ENCODE data around the gene OAF. TPM values are rescaled to one million over a fixed set of nuclear protein-coding genes. Genes with fewer than 3 reads are reported as not detected.

Gene OAF
- total RNA-seq, 1 experiment from 2014 or later, result 97.1 TPM

- Histone ChIP-seq H3K36me3 (ENCODE audit: low read depth, low read length) (no peaks in the 10 kb centered on the region), H3F3A (ENCODE audit: low read length, unreplicated experiment) (no peaks in the 10 kb centered on the region), H3K27me3 (ENCODE audit: low read length) (peaks cover 62% of the 10 kb centered on the region), H4K20me1 (ENCODE audit: low read length) (no peaks in the 10 kb centered on the region), H3K4me2 (ENCODE audit: low read length) (no peak overlapping the region), H3K9ac (ENCODE audit: low read length) (no peak overlapping the region), H3K4me1 (ENCODE audit: insufficient read depth, low read length) (peaks cover 16% of the 10 kb centered on the region), H3K9me2 (replicated peaks; ENCODE audit: low read length) (no peaks in the 10 kb centered on the region), H3K27ac (ENCODE audit: low read length) (no peak overlapping the region), H3K79me2 (ENCODE audit: low read length) (no peaks in the 10 kb centered on the region), H2AFZ (ENCODE audit: low read length) (no peak overlapping the region), H3K9me3 (ENCODE audit: low read length) (no peaks in the 10 kb centered on the region), H3K4me3 (ENCODE audit: low read length) (no peak overlapping the region)
- TF ChIP-seq, protein P1, sequence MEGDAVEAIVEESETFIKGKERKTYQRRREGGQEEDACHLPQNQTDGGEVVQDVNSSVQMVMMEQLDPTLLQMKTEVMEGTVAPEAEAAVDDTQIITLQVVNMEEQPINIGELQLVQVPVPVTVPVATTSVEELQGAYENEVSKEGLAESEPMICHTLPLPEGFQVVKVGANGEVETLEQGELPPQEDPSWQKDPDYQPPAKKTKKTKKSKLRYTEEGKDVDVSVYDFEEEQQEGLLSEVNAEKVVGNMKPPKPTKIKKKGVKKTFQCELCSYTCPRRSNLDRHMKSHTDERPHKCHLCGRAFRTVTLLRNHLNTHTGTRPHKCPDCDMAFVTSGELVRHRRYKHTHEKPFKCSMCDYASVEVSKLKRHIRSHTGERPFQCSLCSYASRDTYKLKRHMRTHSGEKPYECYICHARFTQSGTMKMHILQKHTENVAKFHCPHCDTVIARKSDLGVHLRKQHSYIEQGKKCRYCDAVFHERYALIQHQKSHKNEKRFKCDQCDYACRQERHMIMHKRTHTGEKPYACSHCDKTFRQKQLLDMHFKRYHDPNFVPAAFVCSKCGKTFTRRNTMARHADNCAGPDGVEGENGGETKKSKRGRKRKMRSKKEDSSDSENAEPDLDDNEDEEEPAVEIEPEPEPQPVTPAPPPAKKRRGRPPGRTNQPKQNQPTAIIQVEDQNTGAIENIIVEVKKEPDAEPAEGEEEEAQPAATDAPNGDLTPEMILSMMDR (conservative IDR thresholded peaks at IDR 0.05; ENCODE audit: low read depth, low read length), result no peak
- TF ChIP-seq EZH2 (IDR thresholded peaks at IDR 0.05; ENCODE audit: low read length, unreplicated experiment) (no peak), EZH2phosphoT487 (IDR thresholded peaks at IDR 0.05; ENCODE audit: borderline replicate concordance, low read length) (no peak)
- intact Hi-C loops (cut with micrococcal nuclease), result no loop called here
- BruUV-seq (replicated peaks), result no TSS peak
- ATAC-seq (no peak), DNase-seq (peak; percentile 43)
- ChIA-PET CTCF (no interaction called here), POLR2A (ENCODE audit: unreplicated experiment) (interaction anchor here (0.7 kb wide), 1 partner anchor 32 kb away, joined by 4 read pairs; no protein-coding TSS in a partner anchor)
These were observed 33.9 kb downstream of the OAF start for GRCh38 chr11:120244476-120245365.

GRCh38 chr11:120245434-120245833 is 34.6 kb downstream of the OAF start:
- Histone ChIP-seq H3K27me3 (ENCODE audit: low read length) (peaks cover 55% of the 10 kb centered on the region), H3F3A (ENCODE audit: low read length, unreplicated experiment) (no peaks in the 10 kb centered on the region), H3K27ac (ENCODE audit: low read length) (no peak overlapping the region), H3K4me3 (ENCODE audit: low read length) (no peak overlapping the region), H3K9me3 (ENCODE audit: low read length) (no peaks in the 10 kb centered on the region), H3K9ac (ENCODE audit: low read length) (no peak overlapping the region), H2AFZ (ENCODE audit: low read length) (no peak overlapping the region), H3K4me2 (ENCODE audit: low read length) (no peak overlapping the region), H4K20me1 (ENCODE audit: low read length) (no peaks in the 10 kb centered on the region), H3K79me2 (ENCODE audit: low read length) (no peaks in the 10 kb centered on the region), H3K36me3 (ENCODE audit: low read depth, low read length) (no peaks in the 10 kb centered on the region), H3K9me2 (replicated peaks; ENCODE audit: low read length) (no peaks in the 10 kb centered on the region), H3K4me1 (ENCODE audit: insufficient read depth, low read length) (peaks cover 16% of the 10 kb centered on the region)
- no TSS peak for BruUV-seq (replicated peaks)
- intact Hi-C loops (cut with micrococcal nuclease), result no loop called here
- TF ChIP-seq EZH2phosphoT487 (IDR thresholded peaks at IDR 0.05; ENCODE audit: borderline replicate concordance, low read length) (no peak), EZH2 (IDR thresholded peaks at IDR 0.05; ENCODE audit: low read length, unreplicated experiment) (no peak)
- TF ChIP-seq, protein P1 (conservative IDR thresholded peaks at IDR 0.05; ENCODE audit: low read depth, low read length), result no peak
- POLR2A ChIA-PET (ENCODE audit: unreplicated experiment), result no interaction called here
- no peak for ATAC-seq
- CTCF ChIA-PET, result no interaction called here
- DNase-seq, result no peak
